NT2/D1 (cell line): ENCODE measurements around the gene RYR2.
"Not testable (repeated sequence)": the region's sequence is repeated elsewhere in the genome, so short reads cannot be mapped to it uniquely, and the experiment has no call there.

Source experiments
- DNase-seq: peaks from one replicate; pipeline ENCODE4 v3.0.0-alpha.2; 2011; ENCODE audit warnings: low read depth, low spot score
- H3K27me3 ChIP-seq: 2 replicates; pipeline ENCODE4 v1.6.0; 2011; ENCODE audit warnings: mild to moderate bottlenecking; ENCODE audit not compliant: insufficient read length, insufficient read depth
- H3K36me3 ChIP-seq: 2 replicates; pipeline ENCODE4 v1.6.1; 2011; ENCODE audit warnings: mild to moderate bottlenecking, low read length, mixed read lengths; ENCODE audit not compliant: insufficient read depth, insufficient read length
- H3K4me1 ChIP-seq: 2 replicates; pipeline ENCODE4 v1.5.1; 2011; ENCODE audit not compliant: insufficient read depth, insufficient read length
- H3K4me3 ChIP-seq: 2 replicates; pipeline ENCODE4 v1.5.1; 2011; ENCODE audit warnings: low read depth; ENCODE audit not compliant: insufficient read length
- H3K9ac ChIP-seq: 2 replicates; pipeline ENCODE4 v1.6.0; 2011; ENCODE audit warnings: low read depth; ENCODE audit not compliant: insufficient read length
- H3K9me3 ChIP-seq: 2 replicates; pipeline ENCODE4 v1.5.1; 2011; ENCODE audit warnings: mild to moderate bottlenecking, low read length; ENCODE audit not compliant: insufficient read depth
- SUZ12 ChIP-seq: IDR thresholded peaks from 2 replicates; pipeline ENCODE4 v1.6.1; 2011; ENCODE audit not compliant: insufficient read length, insufficient read depth; ENCODE audit errors: extremely low read depth
- YY1 ChIP-seq: IDR thresholded peaks from 2 replicates; pipeline ENCODE4 v1.6.1; 2011; ENCODE audit not compliant: insufficient read length, insufficient read depth
- ZNF274 ChIP-seq: IDR thresholded peaks from 2 replicates; pipeline ENCODE4 v1.6.1; 2011; ENCODE audit warnings: mild to moderate bottlenecking, low read depth, low read length

RYR2 gene

DNA sequence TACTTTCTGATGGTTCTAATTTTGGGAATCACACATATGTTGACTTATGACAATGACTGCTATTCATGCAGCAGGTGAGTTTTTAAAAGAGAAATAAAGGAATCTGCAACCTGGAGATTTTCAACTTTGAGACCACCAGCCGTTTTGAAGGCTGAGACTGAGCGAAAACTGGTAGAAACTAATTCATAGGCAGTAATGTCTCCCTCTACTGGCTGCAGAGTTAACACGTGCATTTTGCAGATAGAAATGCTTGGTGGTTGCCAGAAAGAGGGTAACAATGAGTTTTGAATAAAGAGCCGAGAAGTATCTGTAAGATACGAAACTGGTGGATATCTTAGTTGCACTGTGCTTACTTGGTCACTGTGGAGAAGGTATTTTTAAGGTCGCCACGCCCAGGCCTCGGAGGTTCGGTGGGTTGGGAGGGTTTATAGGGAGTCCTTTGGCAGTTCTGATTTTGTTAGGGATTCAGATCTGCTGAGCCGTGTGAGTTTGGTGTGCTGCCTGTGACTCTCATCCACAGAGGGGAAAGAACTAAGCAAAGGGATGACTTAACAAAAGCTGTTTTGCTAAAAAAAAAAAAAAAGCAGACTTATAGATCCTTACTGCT lies 83.0 kb downstream of the RYR2 start:
- Histone ChIP-seq H3K27me3 (no peaks in the 10 kb centered on the region), H3K4me1 (no peaks in the 10 kb centered on the region), H3K9ac (no peak overlapping the region), H3K4me3 (no peak overlapping the region), H3K9me3 (peaks cover 39% of the 10 kb centered on the region), H3K36me3 (no peaks in the 10 kb centered on the region)
- TF ChIP-seq ZNF274 (no peak), YY1 (no peak), SUZ12 (no peak)
- no peak for DNase-seq

DNA sequence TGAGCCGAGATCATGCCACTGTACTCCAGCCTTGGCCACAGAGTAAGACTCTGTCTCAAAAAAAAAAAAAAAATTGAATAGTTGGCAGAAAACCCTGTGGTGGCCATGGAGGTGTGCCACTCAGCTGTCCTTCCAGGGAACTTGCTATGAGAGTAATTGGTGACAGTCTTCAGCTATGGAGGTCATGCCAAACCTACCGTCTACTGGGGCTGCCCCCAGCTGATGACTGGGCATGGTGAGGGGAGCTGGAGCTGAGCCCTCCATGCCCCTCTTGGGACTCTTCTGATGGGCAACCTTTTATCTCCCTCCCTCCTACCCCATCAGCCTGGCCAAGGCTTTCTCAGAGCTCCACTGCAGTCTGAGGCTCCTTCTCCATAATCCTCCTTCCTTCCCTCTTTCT lies 84.2 kb downstream of the RYR2 start:
- H3K9ac ChIP-seq: no peak overlapping the region
- H3K4me1 ChIP-seq: no peaks in the 10 kb centered on the region
- H3K27me3 ChIP-seq: no peaks in the 10 kb centered on the region
- H3K9me3 ChIP-seq: peaks cover 49% of the 10 kb centered on the region
- no peak for TF ChIP-seq YY1
- TF ChIP-seq SUZ12: no peak
- no peak for TF ChIP-seq ZNF274
- no peak overlapping the region for H3K4me3 ChIP-seq
- no peaks in the 10 kb centered on the region for H3K36me3 ChIP-seq
- no peak for DNase-seq

DNA sequence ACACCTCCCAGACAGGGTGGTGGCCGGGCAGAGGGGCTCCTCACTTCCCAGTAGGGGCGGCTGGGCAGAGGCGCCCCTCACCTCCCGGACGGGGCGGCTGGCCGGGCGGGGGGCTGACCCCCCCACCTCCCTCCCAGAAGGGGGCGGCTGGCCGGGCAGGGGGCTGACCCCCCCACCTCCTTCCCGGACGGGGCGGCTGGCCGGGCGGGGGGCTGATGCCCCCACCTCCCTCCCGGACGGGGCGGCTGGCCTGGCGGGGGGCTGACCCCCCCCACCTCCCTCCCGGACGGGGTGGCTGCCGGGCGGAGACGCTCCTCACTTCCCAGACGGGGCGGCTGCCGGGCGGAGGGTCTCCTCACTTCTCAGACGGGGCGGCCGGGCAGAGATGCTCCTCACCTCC lies 85.3 kb downstream of the RYR2 start:
- not testable (repeated sequence) for H3K36me3 ChIP-seq, H3K27me3 ChIP-seq, H3K4me3 ChIP-seq, H3K9ac ChIP-seq, DNase-seq, H3K4me1 ChIP-seq
- H3K9me3 ChIP-seq: peaks cover 59% of the 10 kb centered on the region

DNA sequence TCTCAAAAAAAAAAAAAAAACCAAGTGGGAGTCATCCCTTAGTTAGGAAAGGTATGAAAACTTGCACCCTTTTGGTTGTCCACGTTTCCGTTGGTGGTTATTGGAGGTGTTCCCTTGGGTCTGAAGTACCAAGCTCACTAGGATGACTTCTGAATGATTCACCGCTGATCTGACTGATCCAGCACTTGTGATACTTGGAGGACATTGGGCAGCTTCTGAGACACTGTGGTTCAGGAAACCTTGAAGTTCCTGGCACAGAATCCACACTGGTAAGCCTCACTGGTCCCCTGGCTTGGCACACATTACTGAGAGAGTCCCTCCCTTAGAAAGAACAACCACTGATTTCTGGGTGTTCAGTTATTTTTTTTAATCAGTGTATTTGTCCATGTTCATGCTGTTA lies 91.9 kb downstream of the RYR2 start:
- no peak overlapping the region for H3K9ac ChIP-seq
- H3K4me1 ChIP-seq: no peaks in the 10 kb centered on the region
- DNase-seq: no peak
- TF ChIP-seq YY1 (no peak), SUZ12 (no peak), ZNF274 (no peak)
- H3K36me3 ChIP-seq: no peaks in the 10 kb centered on the region
- H3K4me3 ChIP-seq: no peak overlapping the region
- no peaks in the 10 kb centered on the region for H3K27me3 ChIP-seq
- H3K9me3 ChIP-seq: peaks cover 36% of the 10 kb centered on the region

DNA sequence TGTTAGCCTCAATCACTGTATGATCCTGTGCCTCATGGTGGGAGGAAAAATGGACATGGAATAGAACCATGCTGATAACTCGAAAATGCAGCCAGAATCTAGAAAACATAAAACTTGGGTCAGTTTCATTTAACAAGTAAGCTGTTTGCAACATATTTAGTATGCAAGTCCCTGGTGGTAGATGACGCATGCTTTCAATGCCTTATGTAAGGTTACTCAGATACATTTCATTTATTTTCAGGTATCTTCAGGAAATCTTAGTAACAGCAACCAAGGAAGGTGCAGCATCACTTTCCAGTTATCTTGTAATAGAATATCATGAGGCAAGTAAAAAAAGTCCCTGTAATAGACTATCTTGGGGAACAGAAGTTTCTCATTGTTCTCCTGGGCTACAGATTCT lies 92.9 kb downstream of the RYR2 start:
- H3K4me3 ChIP-seq: no peak overlapping the region
- TF ChIP-seq YY1 (no peak), SUZ12 (no peak), ZNF274 (no peak)
- DNase-seq: no peak

DNA sequence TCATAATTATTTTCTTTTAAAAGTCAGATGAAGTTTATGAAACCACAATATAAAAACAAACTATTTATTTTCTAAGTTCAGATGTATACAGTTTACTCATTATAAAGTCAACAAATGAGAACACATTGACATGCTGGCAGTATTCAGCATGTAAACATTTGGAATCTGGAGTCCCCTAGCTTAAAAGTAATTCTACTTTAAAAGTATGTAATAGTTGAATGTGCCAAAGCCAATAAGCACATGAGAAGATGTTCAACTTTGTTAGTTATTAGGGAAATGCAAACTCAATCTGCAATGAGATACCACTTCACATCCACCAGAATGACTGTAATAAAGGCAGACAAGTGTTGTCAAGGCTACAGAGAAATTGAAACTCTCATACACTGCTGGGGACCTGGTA lies 96.6 kb downstream of the RYR2 start:
- no peak overlapping the region for H3K4me3 ChIP-seq
- no peak overlapping the region for H3K9ac ChIP-seq
- no peaks in the 10 kb centered on the region for H3K27me3 ChIP-seq
- no peak for DNase-seq
- H3K9me3 ChIP-seq: no peaks in the 10 kb centered on the region; the same call in 1 of the 2 replicates
- H3K4me1 ChIP-seq: no peaks in the 10 kb centered on the region
- H3K36me3 ChIP-seq: no peaks in the 10 kb centered on the region
- TF ChIP-seq YY1: no peak
- TF ChIP-seq ZNF274: no peak
- no peak for TF ChIP-seq SUZ12

More for the DNA sequence above, 92.9 kb downstream of the RYR2 start:
- Histone ChIP-seq H3K4me1 (no peaks in the 10 kb centered on the region), H3K9me3 (peaks cover 26% of the 10 kb centered on the region), H3K36me3 (no peaks in the 10 kb centered on the region), H3K9ac (no peak overlapping the region), H3K27me3 (no peaks in the 10 kb centered on the region)

DNA sequence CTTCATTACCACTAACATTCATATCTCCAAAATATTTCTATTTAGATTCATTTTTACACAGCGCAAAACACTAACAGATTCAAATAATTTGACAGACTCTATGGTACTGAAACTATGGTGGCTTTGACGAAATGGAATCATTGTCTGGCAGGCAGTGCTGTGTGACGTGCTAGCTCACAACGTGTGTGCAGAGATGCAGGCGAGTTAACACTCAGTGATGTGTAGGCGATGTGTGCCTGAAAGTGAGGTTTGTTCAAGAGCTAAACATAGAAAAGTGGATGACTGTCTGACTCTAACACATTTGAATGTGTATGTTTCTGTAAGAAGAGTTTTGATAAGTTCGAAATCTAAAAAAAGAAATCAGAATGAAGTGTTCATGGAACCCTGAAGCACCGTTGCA lies 97.7 kb downstream of the RYR2 start:
- no peak for TF ChIP-seq ZNF274
- no peak for TF ChIP-seq YY1
- TF ChIP-seq SUZ12: no peak
- no peaks in the 10 kb centered on the region for H3K9me3 ChIP-seq
- no peaks in the 10 kb centered on the region for H3K4me1 ChIP-seq

More for the DNA sequence above, 97.7 kb downstream of the RYR2 start:
- no peak overlapping the region for H3K4me3 ChIP-seq
- H3K9ac ChIP-seq: no peak overlapping the region
- H3K27me3 ChIP-seq: no peaks in the 10 kb centered on the region
- DNase-seq: no peak
- no peaks in the 10 kb centered on the region for H3K36me3 ChIP-seq
